SKM-1 treated with dmso at 0.1 percent for 144 hours (cell line): Measurements from ENCODE around the gene IGFL1.
"Not testable (repeated sequence)": the region's sequence is repeated elsewhere in the genome, so short reads cannot be mapped to it uniquely, and the experiment has no call there.

ENCODE experiments used
- DNase-seq: peaks from one replicate; lab custom pipeline; 2025; ENCODE audit not compliant: unreplicated experiment; lab: John Stamatoyannopoulos, UW

Gene IGFL1

GRCh38 chr19:46201454-46202310 is 27.9 kb upstream of the IGFL1 start:
- DNase-seq, result no peak

GRCh38 chr19:46202426-46202825 is 27.1 kb upstream of the IGFL1 start:
- no peak for DNase-seq

- DNase-seq, result no peak
Measured at GRCh38 chr19:46202872-46203860, 26.4 kb upstream of the IGFL1 start.

GRCh38 chr19:46204008-46204407 is 25.5 kb upstream of the IGFL1 start:
- DNase-seq, result no peak

- no peak for DNase-seq
Measured at GRCh38 chr19:46205183-46205984, 24.2 kb upstream of the IGFL1 start.

- no peak for DNase-seq
Measured at GRCh38 chr19:46206176-46206575, 23.4 kb upstream of the IGFL1 start.

GRCh38 chr19:46206682-46207081 is 22.9 kb upstream of the IGFL1 start:
- no peak for DNase-seq

GRCh38 chr19:46207858-46208257 is 21.7 kb upstream of the IGFL1 start:
- DNase-seq, result not testable (repeated sequence)

- DNase-seq, result no peak
Measured at GRCh38 chr19:46209051-46209450, 20.5 kb upstream of the IGFL1 start.

- no peak for DNase-seq
Measured at GRCh38 chr19:46209472-46209871, 20.1 kb upstream of the IGFL1 start.

- no peak for DNase-seq
Measured at GRCh38 chr19:46210669-46211068, 18.9 kb upstream of the IGFL1 start.

GRCh38 chr19:46211201-46211881 is 18.2 kb upstream of the IGFL1 start:
- no peak for DNase-seq

GRCh38 chr19:46212592-46212991 is 16.9 kb upstream of the IGFL1 start:
- not testable (repeated sequence) for DNase-seq

- DNase-seq, result no peak
Measured at GRCh38 chr19:46213156-46213555, 16.4 kb upstream of the IGFL1 start.

- DNase-seq, result no peak
Measured at GRCh38 chr19:46213806-46214205, 15.7 kb upstream of the IGFL1 start.

- DNase-seq, result no peak
Measured at GRCh38 chr19:46216612-46217011, 12.9 kb upstream of the IGFL1 start.

- no peak for DNase-seq
Measured at GRCh38 chr19:46217476-46217875, 12.1 kb upstream of the IGFL1 start.

GRCh38 chr19:46218160-46218559 is 11.4 kb upstream of the IGFL1 start:
- no peak for DNase-seq

- no peak for DNase-seq
Measured at GRCh38 chr19:46220038-46220615, 9.4 kb upstream of the IGFL1 start.

- DNase-seq, result no peak
Measured at GRCh38 chr19:46221152-46221551, 8.4 kb upstream of the IGFL1 start.
